H1 (cell line): ENCODE data around the gene PANX3. TPM values are rescaled to one million over a fixed set of nuclear protein-coding genes. Genes with fewer than 3 reads are reported as not detected.

Experiments
- CTCF ChIA-PET: fragments of 300-600 bp; sonication (Branson Sonifier 250); formaldehyde crosslinking; loops from one replicate; lab custom pipeline; 2021; ENCODE audit not compliant: partially characterized antibody; lab: Charles Lee
- POLR2A ChIA-PET: fragments of 300-600 bp; sonication (Branson Sonifier 250); formaldehyde crosslinking; loops from one replicate; lab custom pipeline; 2021; ENCODE audit warnings: inconsistent platforms; ENCODE audit not compliant: partially characterized antibody; lab: Charles Lee
- DNase-seq, 2 experiments: peaks; one replicate each; pipeline versions ENCODE4 v3.0.0 to v3.0.0-alpha.2; 2010 to 2022; ENCODE audit warnings: low spot score in 2 of 2, low read depth in 1 of 2, mixed read lengths in 1 of 2
- FAIRE-seq: peaks from 2 replicates; lab custom pipeline; 2011; peaks lifted over from hg19 to GRCh38; lab: Jason Lieb, UNC
- H2AFZ ChIP-seq: 2 replicates; pipeline ENCODE4 v1.8.1; 2012; ENCODE audit warnings: low read length, inconsistent platforms
- H2AK5ac ChIP-seq: 2 replicates; pipeline ENCODE4 v1.6.1; 2013; ENCODE audit warnings: low read depth, low read length
- H2BK120ac ChIP-seq: replicated peaks from 2 replicates; pipeline ENCODE3; 2013; ENCODE audit warnings: low read depth, low read length, inconsistent platforms
- H2BK12ac ChIP-seq: 2 replicates; pipeline ENCODE4 v1.6.1; 2013; ENCODE audit warnings: low read depth, low read length
- H2BK15ac ChIP-seq: 2 replicates; pipeline ENCODE4 v1.6.1; 2013; ENCODE audit warnings: low read length
- H2BK20ac ChIP-seq: 2 replicates; pipeline ENCODE4 v1.6.1; 2013; ENCODE audit warnings: low read length
- H2BK5ac ChIP-seq: 2 replicates; pipeline ENCODE4 v1.6.1; 2013; ENCODE audit warnings: low read depth, low read length
- H3K14ac ChIP-seq: 2 replicates; pipeline ENCODE4 v1.6.1; 2013; ENCODE audit warnings: inconsistent platforms; ENCODE audit not compliant: insufficient read length
- H3K18ac ChIP-seq: 2 replicates; pipeline ENCODE4 v1.6.1; 2013; ENCODE audit warnings: low read length; ENCODE audit errors: extremely low read depth
- H3K23ac ChIP-seq: 2 replicates; pipeline ENCODE4 v1.6.1; 2013; ENCODE audit warnings: inconsistent platforms; ENCODE audit not compliant: insufficient read length
- H3K23me2 ChIP-seq: 2 replicates; pipeline ENCODE4 v1.6.1; 2013; ENCODE audit warnings: low read depth, low read length
- H3K27ac ChIP-seq: 2 replicates; pipeline ENCODE4 v1.6.1; 2011; ENCODE audit warnings: low read depth, low read length, inconsistent platforms
- H3K27me3 ChIP-seq, 4 experiments: replicated peaks in 1 of 4; 1 replicate in 1 of 4; 2 replicates in 3 of 4; pipeline versions ENCODE4 v1.6.1 to v1.8.1; 2011 to 2013; ENCODE audit warnings: low read length in 3 of 4, mild to moderate bottlenecking in 3 of 4, inconsistent platforms in 2 of 4, mixed read lengths in 2 of 4, moderate library complexity in 1 of 4; ENCODE audit not compliant: control insufficient read depth in 3 of 4, insufficient read depth in 3 of 4; ENCODE audit errors: extremely low read depth in 1 of 4
- H3K36me3 ChIP-seq, 4 experiments: 2 replicates each; pipeline versions ENCODE4 v1.6.1 to v1.8.1; 2011 to 2013; ENCODE audit warnings: mild to moderate bottlenecking in 4 of 4, low read length in 3 of 4, moderate library complexity in 2 of 4, control low read depth in 1 of 4, inconsistent platforms in 1 of 4; ENCODE audit not compliant: insufficient read depth in 4 of 4, control insufficient read depth in 2 of 4
- H3K4ac ChIP-seq: replicated peaks from 2 replicates; pipeline ENCODE3; 2013; ENCODE audit warnings: low read length, low read depth, mixed read lengths, inconsistent platforms; ENCODE audit not compliant: insufficient read length
- H3K4me1 ChIP-seq, 4 experiments: replicated peaks in 1 of 4; 1 replicate in 1 of 4; 2 replicates in 3 of 4; pipeline versions ENCODE4 v1.6.1 to v1.8.1; 2011 to 2013; ENCODE audit warnings: low read length in 3 of 4, inconsistent platforms in 2 of 4, mixed read lengths in 1 of 4; ENCODE audit not compliant: insufficient read depth in 4 of 4, control insufficient read depth in 3 of 4
- H3K4me2 ChIP-seq, 2 experiments: 2 replicates each; pipeline versions ENCODE4 v1.6.1 to v1.8.1; 2011 to 2013; ENCODE audit warnings: low read depth in 2 of 2, low read length in 2 of 2, control low read depth in 1 of 2, inconsistent platforms in 1 of 2, mild to moderate bottlenecking in 1 of 2; ENCODE audit not compliant: insufficient read depth in 1 of 2
- H3K4me3 ChIP-seq, 4 experiments: fragments of 200-600, 300-600 bp in 1 of 4; sonication (generic), shearing (Covaris generic), sonication (Bioruptor Twin) in 1 of 4; 2 replicates each; pipeline versions ENCODE4 v1.5.1 to v1.8.1; 2011 to 2016; ENCODE audit warnings: low read length in 4 of 4, low read depth in 3 of 4, control low read depth in 2 of 4, inconsistent platforms in 2 of 4, mild to moderate bottlenecking in 2 of 4, mixed read lengths in 1 of 4, moderate library complexity in 1 of 4; ENCODE audit not compliant: insufficient read depth in 2 of 4; ENCODE audit errors: extremely low read depth in 1 of 4
- H3K56ac ChIP-seq: replicated peaks from 2 replicates; pipeline ENCODE3; 2013; ENCODE audit warnings: low read depth, mild to moderate bottlenecking, mixed read lengths, low read length, inconsistent platforms; ENCODE audit not compliant: insufficient read length
- H3K79me1 ChIP-seq: 2 replicates; pipeline ENCODE4 v1.6.1; 2013; ENCODE audit warnings: low read depth, low read length, control low read depth
- H3K79me2 ChIP-seq, 2 experiments: 2 replicates each; pipeline versions ENCODE4 v1.6.1 to v1.8.1; 2012 to 2013; ENCODE audit warnings: low read length in 2 of 2, mild to moderate bottlenecking in 2 of 2, inconsistent platforms in 1 of 2; ENCODE audit not compliant: insufficient read depth in 2 of 2, control insufficient read depth in 1 of 2
- H3K9ac ChIP-seq, 4 experiments: replicated peaks in 1 of 4; 1 replicate in 1 of 4; 2 replicates in 3 of 4; pipeline versions ENCODE4 v1.6.1 to v1.8.1; 2011 to 2013; ENCODE audit warnings: low read depth in 3 of 4, low read length in 3 of 4, control low read depth in 2 of 4, mild to moderate bottlenecking in 2 of 4, moderate library complexity in 2 of 4, inconsistent platforms in 1 of 4; ENCODE audit errors: extremely low read depth in 1 of 4
- H3K9me3 ChIP-seq, 2 experiments: 2 replicates each; pipeline versions ENCODE4 v1.6.1 to v1.8.1; 2012 to 2013; ENCODE audit warnings: mild to moderate bottlenecking in 2 of 2, moderate library complexity in 2 of 2, control low read depth in 1 of 2, inconsistent platforms in 1 of 2, low read depth in 1 of 2, low read length in 1 of 2, mixed read lengths in 1 of 2; ENCODE audit not compliant: insufficient read depth in 2 of 2
- H4K20me1 ChIP-seq, 2 experiments: replicated peaks in 1 of 2; 2 replicates each; pipeline versions ENCODE3 to v1.8.1; 2011 to 2013; ENCODE audit warnings: inconsistent platforms in 2 of 2, low read length in 2 of 2, mild to moderate bottlenecking in 1 of 2; ENCODE audit not compliant: insufficient read depth in 2 of 2, control insufficient read depth in 1 of 2
- H4K5ac ChIP-seq: 2 replicates; pipeline ENCODE4 v1.6.1; 2013; ENCODE audit warnings: low read length, low read depth, mixed read lengths, inconsistent platforms; ENCODE audit not compliant: insufficient read length
- H4K8ac ChIP-seq: 2 replicates; pipeline ENCODE4 v1.8.0; 2013; ENCODE audit warnings: mild to moderate bottlenecking, moderate library complexity, low read length, inconsistent platforms; ENCODE audit not compliant: insufficient read depth; ENCODE audit errors: extremely low read depth
- H4K91ac ChIP-seq: replicated peaks from 2 replicates; pipeline ENCODE3; 2013; ENCODE audit warnings: low read length, mixed read lengths, inconsistent platforms; ENCODE audit not compliant: insufficient read length
- BCL11A ChIP-seq, 2 experiments: IDR thresholded peaks; one replicate each; pipeline ENCODE4 v1.6.1; 2011; ENCODE audit warnings: low read depth in 2 of 2, low read length in 2 of 2, mild to moderate bottlenecking in 2 of 2
- E2F6 ChIP-seq: IDR thresholded peaks from 2 replicates; pipeline ENCODE4 v1.6.1; 2012; ENCODE audit warnings: inconsistent platforms
- GABPA ChIP-seq: IDR thresholded peaks from 2 replicates; pipeline ENCODE4 v1.6.1; 2011; ENCODE audit warnings: mild to moderate bottlenecking, low read length, moderate library complexity, borderline replicate concordance; ENCODE audit not compliant: insufficient read depth
- GTF2F1 ChIP-seq: IDR thresholded peaks from 2 replicates; pipeline ENCODE4 v1.6.1; 2012; ENCODE audit warnings: low read depth, low read length, improper control_type of control experiment, borderline replicate concordance
- JUN ChIP-seq: IDR thresholded peaks from 2 replicates; pipeline ENCODE4 v1.6.1; 2011; ENCODE audit warnings: low read depth, mild to moderate bottlenecking, improper control_type of control experiment, low read length
- KDM4A ChIP-seq: IDR thresholded peaks from one replicate; pipeline ENCODE4 v1.7.1; 2012; ENCODE audit warnings: low read depth, mild to moderate bottlenecking, moderate library complexity, low read length, inconsistent platforms; ENCODE audit not compliant: severe bottlenecking
- RAD21 ChIP-seq, 2 experiments: IDR thresholded peaks in 1 of 2; conservative IDR thresholded peaks in 1 of 2; 2 replicates each; pipeline ENCODE4 v1.6.1; 2011; ENCODE audit warnings: low read depth in 2 of 2, low read length in 2 of 2, improper control_type of control experiment in 1 of 2, inconsistent platforms in 1 of 2, mild to moderate bottlenecking in 1 of 2, moderate library complexity in 1 of 2
- RNF2 ChIP-seq: fragments of 200-900, 300-1000 bp; sonication (generic); IDR thresholded peaks from 2 replicates; pipeline ENCODE4 v1.7.1; 2016; ENCODE audit warnings: borderline replicate concordance, low read depth, mild to moderate bottlenecking, antibody characterized with exemption, low read length; ENCODE audit not compliant: poor library complexity, severe bottlenecking; ENCODE audit errors: missing control alignments
- RXRA ChIP-seq: IDR thresholded peaks from 2 replicates; pipeline ENCODE4 v1.6.1; 2011; ENCODE audit warnings: low read depth, mild to moderate bottlenecking, low read length, moderate library complexity; ENCODE audit not compliant: insufficient read depth
- SP1 ChIP-seq: IDR thresholded peaks from 2 replicates; pipeline ENCODE4 v1.6.1; 2011; ENCODE audit warnings: low read depth, low read length
- WGBS, 2 experiments: shearing (Covaris generic) in 1 of 2; methylation state at CpG; one replicate each; pipeline versions ENCODE4 v1.1.6 to v1.1.7; 2013 to 2015; ENCODE audit warnings: low lambda C conversion rate in 2 of 2, mixed read lengths in 2 of 2, inconsistent platforms in 1 of 2, low coverage in 1 of 2, missing lambda C conversion rate in 1 of 2; ENCODE audit not compliant: insufficient replicate concordance in 2 of 2, insufficient coverage in 1 of 2, insufficient read length in 1 of 2; ENCODE audit errors: extremely low coverage in 1 of 2, missing lambda C conversion rate in 1 of 2; 5-methylcytosine and 5-hydroxymethylcytosine counted together
- polyA plus RNA-seq, 7 experiments: library from polyadenylated mRNA; depleted of rRNA in 3 of 7; stranded (reverse) in 5 of 7; unstranded in 2 of 7; fragments of >200 nt in 5 of 7; fragments of 200-250 nt in 2 of 7; gene quantifications; 1 replicate in 5 of 7; 2 replicates in 1 of 7; 4 replicates in 1 of 7; pipeline versions ENCODE4 v1.2.1 to v1.2.3, GENCODE V29; 2011 to 2013; ENCODE audit warnings: missing spikeins in 2 of 7, mixed read lengths in 2 of 7
- total RNA-seq: library from RNA; stranded (reverse); fragmentation: NEBNext Ultra II Directional; extraction: Animal tissue kit (Norgen Biotek cat#: 25700); gene quantifications from 2 replicates; pipeline ENCODE4 v1.2.1, GENCODE V29; 2021

Gene PANX3
- total and polyA plus RNA-seq, 2 of the 8 experiments (the other 6 are each of a cell fraction or from before 2014, with no cell fraction given) = not detected

GRCh38 chr11:124578761-124579160 lies 32.5 kb upstream of the PANX3 start:
- DNase-seq = no peak
- no peak overlapping the region for H2BK15ac ChIP-seq
- H3K79me2 ChIP-seq = no peaks in the 10 kb centered on the region
- H3K56ac ChIP-seq = no peak overlapping the region
- H2AFZ ChIP-seq = no peak overlapping the region
- H2BK5ac ChIP-seq = no peak overlapping the region
- H2BK12ac ChIP-seq = no peak overlapping the region
- FAIRE-seq = no peak
- CTCF ChIA-PET = interaction anchor here (0.9 to 3.4 kb wide), 6 partner anchors 7 to 163 kb away, joined by 3 to 16 read pairs (median 5); no protein-coding TSS in a partner anchor
- H3K4ac ChIP-seq = no peak overlapping the region
- H3K18ac ChIP-seq = no peak overlapping the region
- POLR2A ChIA-PET = no interaction called here
- no peak overlapping the region for H2AK5ac ChIP-seq
- no peaks in the 10 kb centered on the region for H3K4me1 ChIP-seq
- H4K20me1 ChIP-seq = no peaks in the 10 kb centered on the region
- H3K79me1 ChIP-seq = no peaks in the 10 kb centered on the region
- no peak overlapping the region for H4K5ac ChIP-seq
- TF ChIP-seq GABPA = no peak
- no peak for TF ChIP-seq SP1
- TF ChIP-seq KDM4A = no peak
- TF ChIP-seq RXRA = no peak
- no peak for TF ChIP-seq BCL11A (IDR thresholded peaks at IDR 0.05; ENCODE audit: low read depth in 2 of 2, low read length in 2 of 2)
- no peak for TF ChIP-seq GTF2F1
- TF ChIP-seq RAD21 (IDR thresholded peaks at IDR 0.05 in 1 of 2, conservative IDR thresholded peaks at IDR 0.05 in 1 of 2; ENCODE audit: low read depth in 2 of 2, low read length in 2 of 2) = no peak
- no peak for TF ChIP-seq JUN
- TF ChIP-seq RNF2 = no peak
- TF ChIP-seq E2F6 = no peak
- H3K23me2 ChIP-seq = no peaks in the 10 kb centered on the region
- no peaks in the 10 kb centered on the region for H3K36me3 ChIP-seq
- no peak overlapping the region for H3K14ac ChIP-seq
- no peak overlapping the region for H3K4me2 ChIP-seq
- no peaks in the 10 kb centered on the region for H3K27me3 ChIP-seq
- no peak overlapping the region for H3K4me3 ChIP-seq
- no peak overlapping the region for H4K8ac ChIP-seq
- 96% methylated on average over 4 of the region's 4 CpGs; no CpG with 5 or more reads in 1 of the 2 experiments for WGBS, 2 experiments
- no peak overlapping the region for H3K9ac ChIP-seq
- no peak overlapping the region for H4K91ac ChIP-seq
- no peak overlapping the region for H2BK120ac ChIP-seq
- no peak overlapping the region for H3K27ac ChIP-seq
- no peaks in the 10 kb centered on the region for H3K9me3 ChIP-seq
- no peak overlapping the region for H2BK20ac ChIP-seq
- no peak overlapping the region for H3K23ac ChIP-seq
